NCI-H69 (cell line): ENCODE measurements around the gene ADGRE3.

Source experiments
- DNase-seq: peaks from one replicate; lab custom pipeline; 2025; lab: John Stamatoyannopoulos, UW

The ADGRE3 gene, protein sequence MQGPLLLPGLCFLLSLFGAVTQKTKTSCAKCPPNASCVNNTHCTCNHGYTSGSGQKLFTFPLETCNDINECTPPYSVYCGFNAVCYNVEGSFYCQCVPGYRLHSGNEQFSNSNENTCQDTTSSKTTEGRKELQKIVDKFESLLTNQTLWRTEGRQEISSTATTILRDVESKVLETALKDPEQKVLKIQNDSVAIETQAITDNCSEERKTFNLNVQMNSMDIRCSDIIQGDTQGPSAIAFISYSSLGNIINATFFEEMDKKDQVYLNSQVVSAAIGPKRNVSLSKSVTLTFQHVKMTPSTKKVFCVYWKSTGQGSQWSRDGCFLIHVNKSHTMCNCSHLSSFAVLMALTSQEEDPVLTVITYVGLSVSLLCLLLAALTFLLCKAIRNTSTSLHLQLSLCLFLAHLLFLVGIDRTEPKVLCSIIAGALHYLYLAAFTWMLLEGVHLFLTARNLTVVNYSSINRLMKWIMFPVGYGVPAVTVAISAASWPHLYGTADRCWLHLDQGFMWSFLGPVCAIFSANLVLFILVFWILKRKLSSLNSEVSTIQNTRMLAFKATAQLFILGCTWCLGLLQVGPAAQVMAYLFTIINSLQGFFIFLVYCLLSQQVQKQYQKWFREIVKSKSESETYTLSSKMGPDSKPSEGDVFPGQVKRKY

DNA sequence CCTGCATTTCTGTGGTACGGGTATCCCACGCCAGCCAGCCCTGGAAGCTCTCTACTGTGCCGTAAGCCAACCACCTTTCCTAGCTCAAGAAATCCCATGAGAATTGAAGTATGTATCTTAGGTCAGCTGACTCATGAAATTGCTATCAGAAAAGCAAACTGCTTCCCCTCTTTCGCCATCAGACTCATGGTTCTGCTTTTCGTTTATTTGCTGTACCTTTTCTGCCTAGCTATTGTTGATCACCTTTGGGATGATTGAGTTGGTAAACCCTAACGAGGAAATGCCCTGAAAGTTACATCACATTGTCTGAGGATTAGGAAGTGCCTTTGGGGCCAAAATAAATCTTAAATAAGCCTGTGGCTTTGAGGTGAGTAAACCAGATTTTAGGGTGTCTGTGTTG lies at the start of gene ADGRE3:
ADGRE3 (minus strand) TSS at position 81 of the 400 bp plus-strand sequence; CDS start at position 7, 74 bp downstream.
- DNase-seq = peak; percentile 6

DNA sequence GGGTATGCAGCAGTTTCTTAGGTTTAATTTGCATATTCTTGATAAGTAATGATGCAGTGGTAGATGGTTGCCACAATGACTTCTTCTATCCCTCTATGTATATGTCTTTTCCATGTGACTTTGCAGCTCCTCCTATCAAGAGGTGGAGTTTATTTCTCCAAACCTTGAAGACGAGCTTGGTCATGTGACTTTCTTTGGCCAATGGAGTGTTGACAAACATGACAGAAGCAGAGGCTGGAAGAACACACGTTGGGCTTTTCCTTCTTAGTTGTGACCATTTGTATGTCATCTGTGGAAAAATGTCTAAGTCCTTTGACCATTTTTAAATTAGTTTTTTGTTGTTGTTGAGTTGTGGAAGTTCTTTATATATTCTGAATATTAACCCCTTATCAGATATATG lies 47.5 kb upstream of the ADGRE3 start:
- DNase-seq = no peak

DNA sequence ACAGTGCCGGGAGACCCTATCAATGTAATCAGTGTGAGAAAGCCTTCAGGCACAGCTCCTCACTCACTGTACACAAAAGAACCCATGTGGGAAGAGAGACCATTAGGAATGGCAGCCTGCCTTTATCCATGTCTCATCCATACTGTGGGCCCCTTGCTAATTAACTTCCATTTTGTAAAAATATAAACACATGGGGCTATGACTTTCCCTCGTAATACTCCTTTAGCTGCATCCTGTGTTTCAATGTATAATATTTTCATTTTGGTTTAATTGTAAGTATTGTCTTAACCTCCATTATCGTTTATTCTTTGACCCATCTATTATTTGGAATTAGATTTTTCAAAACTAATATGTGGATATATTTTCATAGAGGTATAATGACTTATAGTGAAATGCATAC lies 44.5 kb upstream of the ADGRE3 start:
- DNase-seq = no peak

DNA sequence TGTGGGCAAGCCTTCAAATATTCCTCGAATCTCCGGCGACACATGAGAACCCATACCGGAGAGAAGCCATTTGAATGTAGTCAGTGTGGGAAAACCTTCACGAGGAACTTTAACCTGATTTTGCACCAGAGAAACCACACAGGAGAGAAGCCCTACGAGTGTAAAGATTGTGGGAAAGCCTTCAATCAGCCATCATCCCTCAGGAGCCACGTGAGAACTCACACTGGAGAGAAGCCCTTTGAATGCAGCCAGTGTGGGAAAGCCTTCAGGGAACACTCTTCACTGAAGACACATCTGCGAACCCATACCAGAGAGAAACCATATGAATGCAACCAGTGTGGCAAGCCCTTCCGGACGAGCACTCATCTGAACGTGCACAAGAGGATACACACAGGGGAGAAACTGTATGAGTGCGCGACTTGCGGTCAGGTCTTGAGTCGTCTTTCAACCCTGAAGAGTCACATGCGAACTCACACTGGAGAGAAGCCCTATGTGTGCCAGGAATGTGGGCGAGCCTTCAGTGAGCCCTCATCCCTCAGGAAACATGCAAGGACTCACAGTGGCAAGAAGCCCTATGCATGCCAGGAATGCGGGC lies 44.0 kb upstream of the ADGRE3 start:
- DNase-seq = no peak

DNA sequence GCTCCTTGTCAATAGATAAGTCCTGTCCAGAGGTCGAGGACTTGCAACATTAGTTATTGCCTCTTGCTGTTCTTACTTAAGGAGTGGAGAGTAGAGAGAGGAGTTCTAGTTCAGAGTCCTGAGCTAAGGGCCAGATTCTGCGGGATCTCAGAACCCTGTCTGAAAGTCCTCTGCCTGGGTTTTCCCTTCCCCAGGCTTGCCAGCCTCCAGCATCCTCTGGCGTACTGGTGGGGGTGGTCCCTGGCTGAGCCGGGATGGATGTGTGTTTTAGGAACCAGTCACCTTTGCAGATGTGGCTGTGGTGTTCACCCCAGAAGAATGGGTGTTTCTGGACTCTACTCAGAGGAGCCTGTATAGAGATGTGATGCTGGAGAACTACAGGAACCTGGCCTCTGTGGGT lies 41.2 kb upstream of the ADGRE3 start:
- no peak for DNase-seq

DNA sequence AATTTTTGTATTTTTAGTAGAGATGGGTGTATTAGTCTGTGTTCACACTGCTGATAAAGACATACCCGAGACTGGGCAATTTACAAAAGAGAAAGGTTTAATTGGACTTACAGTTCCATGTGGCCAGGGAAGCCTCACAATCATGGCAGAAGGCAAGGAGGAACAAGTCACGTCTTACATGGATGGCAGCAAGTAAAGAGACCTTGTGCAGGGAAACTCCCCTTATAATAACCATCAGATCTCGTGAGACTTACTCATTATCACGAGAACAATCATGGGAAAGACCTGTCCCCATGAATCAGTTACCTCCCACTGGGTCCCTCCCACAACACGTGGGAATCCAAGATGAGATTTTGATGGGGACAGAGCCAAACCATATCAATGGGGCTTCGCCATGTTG lies 29.8 kb upstream of the ADGRE3 start:
- no peak for DNase-seq

DNA sequence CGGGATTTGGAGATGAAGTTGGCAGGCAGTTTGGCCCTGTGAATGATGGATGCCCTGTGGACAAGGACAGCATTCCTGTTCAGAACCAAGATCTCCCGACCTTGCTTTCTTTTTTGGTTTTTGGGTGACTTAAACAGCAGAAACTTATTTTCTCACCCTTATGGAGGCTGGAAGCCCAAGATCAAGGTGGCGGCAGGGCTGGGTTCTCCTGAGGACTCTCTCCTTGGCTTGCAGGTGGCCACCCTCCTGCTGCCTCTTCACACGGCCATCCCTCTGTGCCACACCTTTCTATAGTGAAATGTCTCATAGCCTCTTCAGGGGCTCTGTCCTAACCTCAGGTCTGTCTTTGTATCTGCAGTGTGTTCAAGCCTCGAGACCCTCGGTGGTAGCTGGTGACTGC lies 29.2 kb upstream of the ADGRE3 start:
- no peak for DNase-seq

DNA sequence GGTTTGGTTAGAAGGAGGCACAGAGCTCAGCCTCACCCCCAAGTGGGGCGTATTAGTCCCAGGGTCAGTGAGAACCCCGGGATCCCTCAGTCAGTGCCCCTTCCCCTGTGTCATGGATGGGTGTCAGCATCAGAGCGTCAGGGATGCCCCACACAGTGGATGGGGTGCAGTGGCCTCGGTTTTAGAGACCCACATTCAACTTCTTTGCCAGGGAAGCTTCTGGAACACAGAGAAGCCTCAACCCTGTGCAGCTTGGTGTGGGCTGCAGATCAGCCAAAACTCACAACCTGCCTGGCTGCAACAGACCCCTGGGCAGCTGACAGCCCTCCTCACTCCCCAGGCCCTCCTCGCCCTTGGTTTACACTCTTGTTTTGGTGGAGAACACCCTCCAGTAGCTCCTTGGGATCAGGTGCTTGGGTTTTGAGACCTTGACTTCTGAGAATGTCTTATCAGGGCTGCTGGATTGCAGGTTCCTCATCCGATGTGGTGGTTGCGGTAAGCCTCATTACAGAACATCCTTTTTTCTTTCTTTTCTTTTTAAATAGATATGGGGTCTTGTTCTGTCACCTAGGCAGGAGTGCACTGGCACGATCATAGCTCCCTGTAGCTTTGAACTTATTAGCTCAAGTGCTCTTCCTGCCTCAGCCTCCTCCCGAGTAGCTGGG lies 26.2 kb upstream of the ADGRE3 start:
- no peak for DNase-seq

DNA sequence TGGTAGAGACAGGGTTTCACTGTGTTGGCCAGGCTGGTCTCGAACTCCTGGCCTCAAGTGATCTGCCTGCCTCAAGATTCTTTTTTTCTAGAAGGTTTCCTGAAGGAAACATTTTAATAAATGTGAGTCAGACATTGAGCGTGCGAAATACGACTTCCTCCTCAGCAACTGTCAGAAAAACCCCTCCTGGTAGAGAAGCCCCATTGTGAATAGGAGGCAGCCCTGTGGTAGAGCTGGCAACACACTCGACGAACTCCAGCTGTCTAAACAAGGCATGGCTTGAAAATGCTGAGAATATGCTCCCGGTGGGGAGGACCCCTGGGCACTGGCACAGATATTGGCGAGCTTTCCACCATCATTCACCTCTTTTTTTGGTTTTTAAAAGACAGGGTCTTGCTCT lies 25.0 kb upstream of the ADGRE3 start:
- no peak for DNase-seq

DNA sequence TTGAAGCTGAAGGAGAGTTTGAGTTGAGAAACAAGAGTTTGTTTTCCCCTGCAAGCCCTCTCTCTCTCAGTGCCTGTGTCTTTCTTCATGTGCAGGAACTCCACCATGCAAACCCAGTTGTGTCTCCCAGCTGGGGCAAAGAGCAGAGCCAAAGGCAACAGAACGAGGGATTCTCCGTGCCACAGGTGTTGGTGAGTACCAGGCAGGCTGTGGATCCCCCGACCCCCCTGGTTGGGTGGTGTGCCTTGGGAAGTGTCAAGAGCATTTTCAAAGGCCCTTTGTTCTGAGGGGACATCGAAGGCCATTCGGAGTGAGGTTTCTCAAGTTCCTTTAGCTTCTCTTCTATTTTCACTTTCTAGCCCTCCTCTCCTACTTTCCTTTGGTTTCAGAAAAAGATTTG lies 20.8 kb upstream of the ADGRE3 start:
- no peak for DNase-seq

DNA sequence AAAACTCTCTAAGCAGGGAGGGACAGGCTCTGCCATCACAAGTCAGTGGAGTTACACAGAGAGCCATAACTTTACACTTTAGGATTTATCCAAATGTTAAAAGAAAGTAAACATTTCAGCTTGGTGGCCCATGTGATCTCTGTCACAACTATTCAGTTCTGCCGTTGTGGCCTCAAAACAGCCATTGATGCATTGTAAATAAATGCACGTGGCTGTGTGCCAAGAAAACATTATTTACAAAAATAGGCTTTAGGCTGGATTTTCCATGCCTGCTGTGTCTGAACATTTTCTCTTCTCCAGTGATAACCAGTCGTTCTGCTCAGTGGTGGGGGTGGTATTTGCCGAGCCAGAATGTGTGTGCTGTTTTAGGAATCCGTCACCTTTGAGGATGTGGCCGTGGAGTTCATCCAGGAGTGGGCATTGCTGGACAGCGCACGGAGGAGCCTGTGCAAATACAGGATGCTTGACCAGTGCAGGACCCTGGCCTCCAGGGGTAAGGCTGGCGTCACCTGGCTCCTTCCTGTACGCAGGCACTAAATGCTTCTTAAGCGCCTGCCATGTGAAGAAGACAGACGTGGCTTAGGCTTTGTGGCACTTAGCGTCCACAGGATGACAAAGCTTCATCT lies 20.1 kb upstream of the ADGRE3 start:
- no peak for DNase-seq

DNA sequence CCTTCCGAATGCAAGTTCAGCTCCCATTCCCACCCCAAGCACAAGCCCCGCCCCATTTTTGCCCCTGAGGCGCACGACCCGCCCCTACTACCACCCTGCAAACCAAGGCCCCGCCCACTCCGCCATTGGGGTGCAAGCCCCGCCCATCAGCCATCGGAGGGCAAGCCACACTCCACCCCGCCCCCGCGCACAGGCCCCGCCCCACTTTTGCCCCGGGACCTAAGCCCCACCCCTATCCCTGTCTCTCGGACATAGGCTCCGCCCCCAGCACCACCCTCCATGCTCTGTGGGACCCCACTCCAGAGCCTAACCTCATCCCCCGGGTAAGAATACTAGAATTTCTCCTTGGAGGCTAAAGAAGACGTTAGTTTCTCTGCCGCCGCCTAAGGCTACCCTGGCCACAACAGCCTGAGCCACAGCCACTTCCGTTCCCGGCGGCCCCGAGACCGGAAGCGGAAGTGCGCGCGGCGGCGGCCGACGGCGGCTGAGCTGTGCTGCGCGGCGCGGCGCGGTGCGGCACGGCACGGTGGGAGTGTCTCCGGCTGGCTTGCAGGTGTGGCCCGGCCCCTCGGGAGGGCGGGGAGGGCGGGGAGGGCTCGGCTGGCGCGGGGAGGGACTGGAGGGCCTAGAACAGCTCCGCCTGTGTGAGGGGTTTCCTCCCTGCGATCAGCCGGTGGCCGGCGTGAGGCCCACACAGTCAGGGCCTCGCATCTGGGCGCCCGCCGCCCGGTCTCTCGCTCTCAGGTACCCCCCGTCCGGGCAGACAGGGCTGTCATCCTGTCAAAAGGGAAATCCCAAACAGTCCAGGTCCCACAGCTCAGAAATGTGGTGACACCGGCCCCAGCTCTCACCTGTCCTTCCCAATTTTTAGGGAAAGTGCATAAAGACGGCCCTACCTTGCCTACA lies 15.2 kb upstream of the ADGRE3 start, which contains the start of gene ZNF333:
ZNF333 (plus strand) TSS at position 451 of the 906 bp plus-strand sequence. CDS start 3,444 bp downstream, outside the sequence.
- DNase-seq = peak; percentile 96

DNA sequence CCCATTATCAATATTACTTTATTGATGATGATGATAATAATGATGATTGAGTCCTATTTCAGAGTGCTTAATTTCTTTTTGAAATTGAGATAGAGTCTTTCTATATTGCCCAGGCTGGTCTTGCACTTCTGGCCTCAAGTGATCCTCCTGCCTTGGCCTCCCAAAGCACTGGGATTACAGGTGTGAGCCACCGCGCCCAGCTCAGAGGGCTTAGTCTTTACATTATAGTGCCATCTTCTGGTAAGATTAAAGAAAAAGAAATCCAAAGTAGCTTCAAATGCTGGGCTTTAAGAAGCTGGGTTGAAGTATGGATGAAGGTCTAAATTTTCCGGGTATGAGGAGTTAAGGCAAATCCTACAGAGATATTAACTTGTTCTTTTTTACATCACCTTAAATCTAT lies 11.8 kb upstream of the ADGRE3 start:
- peak; percentile 62 for DNase-seq

DNA sequence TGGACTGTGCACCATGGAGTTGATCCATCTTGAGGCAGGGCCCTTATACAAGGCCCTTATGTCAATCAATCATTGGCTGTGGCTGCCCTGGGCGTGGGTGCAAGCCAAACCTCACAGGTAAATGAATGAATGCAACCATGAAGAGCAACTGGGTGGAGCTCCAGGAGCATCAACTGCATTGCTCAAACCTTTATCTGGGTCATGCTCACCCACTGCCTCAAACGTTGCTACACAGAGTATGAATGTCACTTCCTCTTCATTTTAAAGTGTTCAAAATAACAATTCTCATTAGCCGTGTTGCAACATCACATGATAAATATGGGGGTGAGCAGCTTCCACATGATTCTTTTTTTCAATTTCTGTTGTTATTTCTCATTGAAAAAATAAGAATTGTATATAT lies 8.8 kb upstream of the ADGRE3 start:
- no peak for DNase-seq

DNA sequence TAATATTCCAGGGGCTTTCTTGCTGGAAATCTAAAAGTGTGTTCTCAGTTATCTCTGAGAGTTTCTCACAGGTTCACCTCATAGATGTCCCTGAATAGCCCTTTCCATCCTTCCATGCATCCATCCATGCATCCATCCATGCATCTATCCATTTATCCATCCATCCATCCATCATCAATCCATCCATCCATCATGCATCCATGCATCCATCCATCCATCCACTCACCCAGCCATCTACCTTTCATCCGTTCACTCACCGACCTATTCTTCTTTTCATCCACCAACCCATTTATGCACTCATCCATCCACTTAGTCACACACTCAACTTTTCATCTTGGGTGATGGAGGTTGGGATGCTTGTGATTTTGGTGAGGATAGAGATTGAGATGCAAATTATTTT lies 7.4 kb upstream of the ADGRE3 start:
- DNase-seq = no peak

DNA sequence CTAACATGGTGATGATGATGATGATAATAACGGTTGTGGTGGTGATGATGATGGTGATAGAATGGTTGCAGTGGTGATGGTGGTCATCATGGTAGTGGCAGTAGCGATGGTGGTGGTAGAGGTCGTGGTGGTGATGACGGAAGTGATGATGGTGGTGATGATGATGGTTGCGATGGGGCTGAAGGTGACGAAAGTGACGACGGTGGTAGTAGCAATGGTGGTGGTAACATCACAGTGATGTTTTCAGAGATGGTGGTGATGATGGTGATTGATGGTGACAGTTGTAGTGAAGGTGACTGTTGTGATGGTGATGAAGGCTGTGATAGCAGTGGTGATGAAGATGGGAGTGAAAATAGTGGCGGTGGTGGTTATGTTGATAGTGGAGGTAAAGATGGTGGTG lies 3.6 kb upstream of the ADGRE3 start:
- DNase-seq = no peak

DNA sequence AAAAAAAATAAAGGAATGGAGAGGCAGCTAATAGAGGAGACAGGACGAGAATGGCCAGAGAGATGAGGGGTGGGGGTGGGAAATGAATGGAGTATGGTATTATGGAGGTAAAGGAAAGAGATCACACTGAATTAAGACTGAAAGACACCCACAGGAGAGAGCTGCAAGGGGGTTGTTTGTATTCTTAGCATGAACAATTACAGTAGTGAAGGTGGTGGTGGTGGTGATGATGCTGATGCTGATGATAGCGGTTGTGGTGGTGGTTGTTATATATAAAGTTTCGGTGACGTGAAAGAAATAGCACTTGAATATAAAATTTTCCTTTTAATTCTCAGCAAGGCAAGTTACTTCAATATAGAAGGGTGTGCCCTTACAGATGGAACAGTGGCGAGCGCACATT lies 2.8 kb upstream of the ADGRE3 start:
- DNase-seq = no peak

DNA sequence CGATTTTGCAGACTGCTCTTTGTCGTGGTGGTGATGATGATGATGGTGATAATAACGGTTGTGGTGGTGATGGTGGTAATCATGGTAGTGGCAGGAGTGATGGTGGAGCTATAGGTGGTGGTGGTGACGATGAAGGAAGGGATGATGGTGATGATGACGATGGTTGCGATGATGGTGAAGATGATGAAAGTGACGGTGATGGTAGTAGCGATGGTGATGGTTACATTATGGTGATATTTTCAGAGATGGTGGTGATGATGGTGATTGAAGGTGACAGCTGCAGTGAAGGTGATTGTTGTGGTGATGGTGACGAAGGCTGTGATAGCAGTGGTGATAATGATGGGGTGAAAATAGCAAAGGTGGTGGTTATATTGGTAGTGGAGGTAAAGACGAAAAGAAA lies 2.1 kb upstream of the ADGRE3 start:
- no peak for DNase-seq

DNA sequence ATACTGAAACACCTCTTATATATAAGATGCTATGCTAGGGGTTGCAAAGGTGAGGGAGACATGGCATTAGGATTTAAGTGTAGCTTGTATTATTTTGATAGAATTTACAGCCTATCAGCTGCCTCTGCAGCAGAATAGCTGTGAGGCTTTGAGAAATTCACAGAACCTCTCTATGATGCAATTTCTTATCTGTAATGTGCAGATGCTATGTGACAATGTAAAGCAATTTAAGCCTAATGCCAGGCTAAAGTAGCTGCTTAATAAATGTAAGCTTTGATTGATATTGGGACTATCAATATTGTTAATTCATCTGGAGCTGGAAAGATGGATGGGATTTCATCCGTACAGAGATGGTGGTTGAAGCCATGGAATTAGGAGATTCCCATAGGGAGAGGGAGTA lies 1.6 kb downstream of the ADGRE3 start:
- no peak for DNase-seq

DNA sequence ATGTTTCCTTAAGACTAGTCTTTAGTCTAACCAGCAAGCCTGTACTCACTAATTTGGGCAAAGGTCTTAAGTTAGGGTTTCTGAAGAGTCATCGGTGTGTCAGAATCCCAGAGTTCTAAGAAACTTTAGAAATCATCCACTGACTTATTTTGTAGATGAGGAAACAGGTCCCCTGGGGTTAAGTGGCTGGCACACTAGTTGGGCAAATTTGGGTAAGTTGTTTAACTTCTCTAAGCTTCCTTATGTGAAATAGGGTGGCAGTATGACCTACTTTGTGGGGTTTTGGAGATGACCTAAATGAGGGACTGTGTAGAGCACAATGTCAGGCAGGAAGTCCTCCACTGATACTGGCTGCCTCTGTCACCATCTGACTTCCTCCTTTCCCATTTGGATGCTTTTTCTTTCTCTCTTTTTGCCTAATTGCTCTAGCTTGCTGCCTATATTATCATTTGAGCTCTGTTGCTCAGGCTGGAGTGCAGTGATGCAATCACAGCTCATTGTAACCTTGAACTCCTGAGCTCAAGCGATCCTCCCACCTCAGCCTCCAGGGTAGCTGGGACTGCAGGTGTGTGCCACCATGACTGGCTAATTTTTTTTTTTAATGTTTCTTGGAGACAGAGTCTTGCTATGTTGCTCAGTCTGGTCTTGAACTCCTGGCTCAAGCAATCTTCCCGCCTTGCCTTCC lies 2.3 kb downstream of the ADGRE3 start:
- no peak for DNase-seq

DNA sequence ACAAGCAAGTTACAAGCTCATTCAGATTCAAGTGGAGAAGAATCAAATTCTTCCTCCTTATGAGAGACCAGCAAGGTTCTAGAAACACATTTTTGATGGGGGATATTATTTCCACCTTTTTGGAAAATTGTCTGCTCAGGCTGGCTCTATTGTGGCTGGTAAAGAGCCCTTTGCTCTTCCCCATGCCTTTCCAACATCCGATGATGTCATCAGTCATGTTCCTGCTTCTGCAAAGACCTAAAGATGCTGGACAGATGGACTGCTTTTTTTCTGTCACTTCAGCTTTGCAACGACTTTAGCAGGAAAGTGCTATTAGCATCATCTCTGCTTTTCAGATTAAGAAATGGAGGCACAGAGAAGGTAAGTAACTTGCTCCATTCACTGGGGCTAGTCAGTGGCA lies 4.2 kb downstream of the ADGRE3 start:
- DNase-seq = no peak
